Measurements from ENCODE around the gene YAP1.

DNA sequence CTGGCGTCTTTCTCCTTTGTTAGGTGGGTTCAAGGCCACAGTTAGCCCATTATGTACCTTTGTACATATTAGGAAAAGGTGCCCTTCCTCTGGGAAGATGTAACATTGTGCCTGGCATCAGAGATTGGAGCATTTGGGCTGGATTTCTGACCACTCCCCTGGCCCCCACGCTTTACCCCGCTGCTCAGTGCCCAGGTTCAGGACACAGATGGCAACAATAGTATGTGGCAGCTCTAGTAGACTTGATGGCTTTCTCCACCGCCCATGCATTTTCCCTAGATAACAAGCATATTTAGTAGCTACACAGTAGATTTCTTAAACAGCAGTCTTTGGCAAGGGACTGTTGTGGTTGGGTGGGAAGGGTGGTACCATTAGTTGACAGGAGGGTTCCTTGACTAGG is 53.1 kb downstream of the YAP1 start:
- no peak for TF ChIP-seq RAD21 (IDR thresholded peaks at IDR 0.05)
- TF ChIP-seq, protein P1, sequence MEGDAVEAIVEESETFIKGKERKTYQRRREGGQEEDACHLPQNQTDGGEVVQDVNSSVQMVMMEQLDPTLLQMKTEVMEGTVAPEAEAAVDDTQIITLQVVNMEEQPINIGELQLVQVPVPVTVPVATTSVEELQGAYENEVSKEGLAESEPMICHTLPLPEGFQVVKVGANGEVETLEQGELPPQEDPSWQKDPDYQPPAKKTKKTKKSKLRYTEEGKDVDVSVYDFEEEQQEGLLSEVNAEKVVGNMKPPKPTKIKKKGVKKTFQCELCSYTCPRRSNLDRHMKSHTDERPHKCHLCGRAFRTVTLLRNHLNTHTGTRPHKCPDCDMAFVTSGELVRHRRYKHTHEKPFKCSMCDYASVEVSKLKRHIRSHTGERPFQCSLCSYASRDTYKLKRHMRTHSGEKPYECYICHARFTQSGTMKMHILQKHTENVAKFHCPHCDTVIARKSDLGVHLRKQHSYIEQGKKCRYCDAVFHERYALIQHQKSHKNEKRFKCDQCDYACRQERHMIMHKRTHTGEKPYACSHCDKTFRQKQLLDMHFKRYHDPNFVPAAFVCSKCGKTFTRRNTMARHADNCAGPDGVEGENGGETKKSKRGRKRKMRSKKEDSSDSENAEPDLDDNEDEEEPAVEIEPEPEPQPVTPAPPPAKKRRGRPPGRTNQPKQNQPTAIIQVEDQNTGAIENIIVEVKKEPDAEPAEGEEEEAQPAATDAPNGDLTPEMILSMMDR (IDR thresholded peaks at IDR 0.05; ENCODE audit: low read depth, low read length, missing input control), result no peak
- TF ChIP-seq FOXA1 (IDR thresholded peaks at IDR 0.05), result no peak
- no peak for TF ChIP-seq JUND (IDR thresholded peaks at IDR 0.05)
- no peak for TF ChIP-seq SP1 (IDR thresholded peaks at IDR 0.05)
- TF ChIP-seq GABPA (IDR thresholded peaks at IDR 0.05 in 1 of 2, conservative IDR thresholded peaks at IDR 0.05 in 1 of 2), result no peak
- TF ChIP-seq, protein P2, sequence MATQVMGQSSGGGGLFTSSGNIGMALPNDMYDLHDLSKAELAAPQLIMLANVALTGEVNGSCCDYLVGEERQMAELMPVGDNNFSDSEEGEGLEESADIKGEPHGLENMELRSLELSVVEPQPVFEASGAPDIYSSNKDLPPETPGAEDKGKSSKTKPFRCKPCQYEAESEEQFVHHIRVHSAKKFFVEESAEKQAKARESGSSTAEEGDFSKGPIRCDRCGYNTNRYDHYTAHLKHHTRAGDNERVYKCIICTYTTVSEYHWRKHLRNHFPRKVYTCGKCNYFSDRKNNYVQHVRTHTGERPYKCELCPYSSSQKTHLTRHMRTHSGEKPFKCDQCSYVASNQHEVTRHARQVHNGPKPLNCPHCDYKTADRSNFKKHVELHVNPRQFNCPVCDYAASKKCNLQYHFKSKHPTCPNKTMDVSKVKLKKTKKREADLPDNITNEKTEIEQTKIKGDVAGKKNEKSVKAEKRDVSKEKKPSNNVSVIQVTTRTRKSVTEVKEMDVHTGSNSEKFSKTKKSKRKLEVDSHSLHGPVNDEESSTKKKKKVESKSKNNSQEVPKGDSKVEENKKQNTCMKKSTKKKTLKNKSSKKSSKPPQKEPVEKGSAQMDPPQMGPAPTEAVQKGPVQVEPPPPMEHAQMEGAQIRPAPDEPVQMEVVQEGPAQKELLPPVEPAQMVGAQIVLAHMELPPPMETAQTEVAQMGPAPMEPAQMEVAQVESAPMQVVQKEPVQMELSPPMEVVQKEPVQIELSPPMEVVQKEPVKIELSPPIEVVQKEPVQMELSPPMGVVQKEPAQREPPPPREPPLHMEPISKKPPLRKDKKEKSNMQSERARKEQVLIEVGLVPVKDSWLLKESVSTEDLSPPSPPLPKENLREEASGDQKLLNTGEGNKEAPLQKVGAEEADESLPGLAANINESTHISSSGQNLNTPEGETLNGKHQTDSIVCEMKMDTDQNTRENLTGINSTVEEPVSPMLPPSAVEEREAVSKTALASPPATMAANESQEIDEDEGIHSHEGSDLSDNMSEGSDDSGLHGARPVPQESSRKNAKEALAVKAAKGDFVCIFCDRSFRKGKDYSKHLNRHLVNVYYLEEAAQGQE (IDR thresholded peaks at IDR 0.05), result no peak
- TF ChIP-seq, protein P3, sequence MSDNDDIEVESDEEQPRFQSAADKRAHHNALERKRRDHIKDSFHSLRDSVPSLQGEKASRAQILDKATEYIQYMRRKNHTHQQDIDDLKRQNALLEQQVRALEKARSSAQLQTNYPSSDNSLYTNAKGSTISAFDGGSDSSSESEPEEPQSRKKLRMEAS (IDR thresholded peaks at IDR 0.05), result no peak
- TF ChIP-seq TAF1 (conservative IDR thresholded peaks at IDR 0.05), result no peak
- TF ChIP-seq, protein P4, sequence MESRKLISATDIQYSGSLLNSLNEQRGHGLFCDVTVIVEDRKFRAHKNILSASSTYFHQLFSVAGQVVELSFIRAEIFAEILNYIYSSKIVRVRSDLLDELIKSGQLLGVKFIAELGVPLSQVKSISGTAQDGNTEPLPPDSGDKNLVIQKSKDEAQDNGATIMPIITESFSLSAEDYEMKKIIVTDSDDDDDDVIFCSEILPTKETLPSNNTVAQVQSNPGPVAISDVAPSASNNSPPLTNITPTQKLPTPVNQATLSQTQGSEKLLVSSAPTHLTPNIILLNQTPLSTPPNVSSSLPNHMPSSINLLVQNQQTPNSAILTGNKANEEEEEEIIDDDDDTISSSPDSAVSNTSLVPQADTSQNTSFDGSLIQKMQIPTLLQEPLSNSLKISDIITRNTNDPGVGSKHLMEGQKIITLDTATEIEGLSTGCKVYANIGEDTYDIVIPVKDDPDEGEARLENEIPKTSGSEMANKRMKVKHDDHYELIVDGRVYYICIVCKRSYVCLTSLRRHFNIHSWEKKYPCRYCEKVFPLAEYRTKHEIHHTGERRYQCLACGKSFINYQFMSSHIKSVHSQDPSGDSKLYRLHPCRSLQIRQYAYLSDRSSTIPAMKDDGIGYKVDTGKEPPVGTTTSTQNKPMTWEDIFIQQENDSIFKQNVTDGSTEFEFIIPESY (IDR thresholded peaks at IDR 0.05), result no peak
- TF ChIP-seq, protein P5, sequence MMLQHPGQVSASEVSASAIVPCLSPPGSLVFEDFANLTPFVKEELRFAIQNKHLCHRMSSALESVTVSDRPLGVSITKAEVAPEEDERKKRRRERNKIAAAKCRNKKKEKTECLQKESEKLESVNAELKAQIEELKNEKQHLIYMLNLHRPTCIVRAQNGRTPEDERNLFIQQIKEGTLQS (IDR thresholded peaks at IDR 0.05), result no peak
- no peak for TF ChIP-seq EGR1 (IDR thresholded peaks at IDR 0.05; ENCODE audit: low read depth in 2 of 2)
- no peak for TF ChIP-seq YY1 (IDR thresholded peaks at IDR 0.05)
- TF ChIP-seq HNF4G (IDR thresholded peaks at IDR 0.05), result no peak

Data from liver (tissue), 3 donors.